Activated T-helper 1 cell treated with anti-CD3 and anti-CD28 coated beads, Interleukin-2, amount 50 U/mL, for 16 hours (primary cell): ENCODE measurements around the gene OGFOD3.
"Not testable (repeated sequence)": the region's sequence is repeated elsewhere in the genome, so short reads cannot be mapped to it uniquely, and the experiment has no call there.

Experiments used
- DNase-seq, 2 donors: peaks; one replicate each; pipeline ENCODE4 v3.0.0-alpha.2; 2020; ENCODE audit warnings: low read depth in 1 of 2, low spot score in 1 of 2

Gene OGFOD3, protein sequence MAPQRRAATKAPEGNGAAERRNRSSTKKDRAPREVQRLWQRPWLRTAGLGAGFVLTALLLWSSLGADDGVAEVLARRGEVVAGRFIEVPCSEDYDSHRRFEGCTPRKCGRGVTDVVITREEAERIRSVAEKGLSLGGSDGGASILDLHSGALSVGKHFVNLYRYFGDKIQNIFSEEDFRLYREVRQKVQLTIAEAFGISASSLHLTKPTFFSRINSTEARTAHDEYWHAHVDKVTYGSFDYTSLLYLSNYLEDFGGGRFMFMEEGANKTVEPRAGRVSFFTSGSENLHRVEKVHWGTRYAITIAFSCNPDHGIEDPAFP

DNA sequence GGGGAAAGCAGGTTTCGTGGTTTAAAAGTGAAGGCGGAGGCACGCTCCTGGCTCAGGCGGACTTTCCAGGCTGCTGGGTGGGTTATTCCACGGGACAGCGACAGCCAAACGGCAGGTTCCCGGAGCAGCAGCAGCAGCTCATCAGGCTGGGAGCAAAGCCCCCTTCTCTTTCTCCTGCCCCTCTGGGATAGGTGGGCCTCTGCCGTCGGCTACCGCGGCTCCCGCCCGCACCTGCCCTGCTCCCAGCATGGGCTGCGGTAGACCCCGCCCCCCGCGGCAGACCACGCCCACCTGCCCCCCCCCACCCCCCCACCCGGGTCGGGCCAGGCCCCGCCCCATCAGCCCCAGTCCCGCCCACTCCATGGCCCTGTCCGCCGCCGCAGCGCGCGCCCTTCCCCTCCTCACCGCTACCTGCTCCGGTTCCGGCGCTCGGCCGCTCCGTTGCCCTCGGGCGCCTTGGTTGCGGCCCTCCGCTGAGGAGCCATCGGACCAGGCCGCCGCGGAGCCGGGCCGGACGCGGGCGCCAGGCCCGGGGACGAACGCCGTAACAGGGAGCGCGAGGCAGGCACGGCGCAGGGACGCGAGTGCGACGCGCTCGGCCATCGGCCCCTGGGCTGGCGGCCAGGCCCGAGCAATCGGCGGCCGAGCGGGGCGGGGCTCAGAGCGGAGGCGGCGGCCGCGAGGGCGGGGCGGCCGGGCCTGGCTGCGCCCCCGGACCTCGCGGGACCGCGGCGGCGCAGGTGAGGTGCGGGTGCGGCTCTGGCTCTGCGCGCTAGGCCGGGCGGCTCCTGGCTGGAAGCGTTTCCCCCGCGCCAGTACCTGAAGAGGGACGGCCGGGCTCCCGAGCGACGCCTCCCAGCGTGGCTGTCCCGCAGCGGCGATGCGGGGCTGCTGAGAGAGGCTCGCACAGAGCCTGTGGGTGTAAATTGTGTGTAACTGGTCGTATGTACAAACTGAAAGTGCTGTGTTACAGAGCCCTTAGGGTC lies at the start of gene OGFOD3, which contains the start of gene HEXD:
Gene OGFOD3 (minus strand): TSS at position 586 of the 986 bp plus-strand sequence. CDS start 101 bp downstream, at position 485.
Gene HEXD (plus strand): TSS at position 347 of the 986 bp plus-strand sequence. CDS start 1,453 bp downstream, outside the sequence.
- DNase-seq: peak; percentile 68 to 79

DNA sequence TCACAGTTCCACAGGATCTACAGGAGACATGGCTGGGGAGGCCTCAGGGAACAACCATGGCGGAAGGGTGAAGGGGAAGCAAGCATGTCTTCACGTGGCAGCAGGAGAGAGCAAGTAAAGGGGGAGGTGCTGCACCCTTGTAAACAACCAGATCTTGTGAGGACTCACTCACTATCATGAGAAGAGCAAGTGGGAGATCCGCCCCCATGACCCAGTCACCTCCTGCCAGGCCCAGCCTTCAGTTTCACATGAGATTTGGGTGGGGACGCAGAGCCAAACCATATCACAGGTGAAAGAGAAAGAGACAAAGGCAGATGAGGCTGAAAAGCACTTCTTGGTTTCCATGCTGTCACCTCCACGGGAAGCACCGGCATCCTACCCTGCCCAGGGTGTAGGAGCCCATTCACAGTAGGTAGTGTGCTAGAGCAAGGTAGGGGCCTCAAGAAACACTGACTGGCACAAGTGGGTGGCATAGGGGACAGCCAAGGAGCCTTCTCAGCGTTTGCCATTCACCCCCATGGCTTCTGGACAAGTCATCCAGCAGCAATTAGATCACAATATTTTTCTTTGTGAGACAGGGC lies 46.7 kb upstream of the OGFOD3 start:
- DNase-seq: no peak

DNA sequence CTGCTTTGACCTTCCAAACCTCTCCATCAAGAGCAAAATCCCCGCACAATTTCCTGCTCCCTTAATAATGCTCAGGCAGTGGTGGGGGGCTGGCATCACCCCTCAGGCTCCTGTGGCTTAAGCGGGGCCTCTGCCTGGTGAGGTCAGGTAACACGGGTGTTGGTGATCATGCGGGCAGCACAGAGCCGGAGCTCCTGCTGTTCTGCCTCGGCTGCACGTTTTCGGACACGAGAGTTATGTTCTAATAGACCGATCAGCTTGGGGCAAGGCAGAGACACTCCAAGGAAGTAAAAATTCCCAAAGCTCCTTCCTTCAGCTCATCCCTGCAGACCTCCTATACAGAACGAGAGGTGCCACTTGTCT lies 46.2 kb upstream of the OGFOD3 start:
- no peak for DNase-seq

DNA sequence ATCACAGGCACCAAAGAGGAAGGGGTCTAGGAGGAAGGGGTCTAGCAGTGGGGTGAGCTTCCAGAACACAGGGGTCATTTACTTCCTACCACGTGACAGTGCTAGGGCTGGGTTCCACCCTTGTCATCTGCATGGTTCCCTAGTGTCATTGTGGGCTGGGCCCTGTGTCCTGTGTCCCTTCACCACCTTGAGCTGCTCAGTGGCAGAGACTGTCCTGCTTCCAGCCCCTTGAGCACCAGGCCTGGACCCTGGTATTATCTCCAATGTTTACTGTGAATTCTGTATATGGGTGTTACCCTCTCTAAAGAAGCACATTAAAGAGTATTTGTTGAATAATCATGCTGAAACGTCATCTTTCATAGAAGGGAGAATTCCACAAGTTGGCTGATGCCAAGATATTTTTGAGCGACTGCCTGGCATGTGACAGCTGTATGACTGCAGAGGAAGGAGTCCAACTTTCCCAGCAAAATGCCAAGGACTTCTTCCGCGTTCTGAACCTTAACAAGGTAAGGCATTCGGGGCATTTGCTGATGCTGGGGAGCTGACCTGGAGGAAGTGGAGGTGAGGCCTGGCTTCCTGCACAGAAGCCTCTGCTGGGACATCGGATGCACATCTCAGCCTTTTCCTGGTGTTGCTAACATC lies 45.7 kb upstream of the OGFOD3 start:
- no peak for DNase-seq

DNA sequence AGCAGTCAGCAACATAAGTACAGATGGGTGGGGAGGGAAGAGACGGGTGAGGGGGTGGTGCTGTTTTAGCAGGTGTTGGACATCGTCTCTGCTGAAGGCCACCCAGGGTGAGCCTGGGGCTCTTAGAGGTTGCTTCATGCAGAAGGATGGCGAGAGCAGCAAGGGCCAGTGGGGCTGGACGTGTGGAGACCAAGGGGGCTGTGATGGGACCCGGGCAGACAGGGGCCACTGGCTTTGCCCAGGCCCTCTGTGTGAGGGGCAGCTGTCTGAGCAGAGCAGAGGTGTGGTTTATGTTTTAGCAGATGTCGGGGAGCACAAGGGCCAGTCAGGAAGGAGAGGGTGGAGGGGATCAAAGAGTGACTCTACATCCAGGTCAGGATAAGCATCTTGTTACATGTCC lies 45.0 kb upstream of the OGFOD3 start:
- no peak for DNase-seq

DNA sequence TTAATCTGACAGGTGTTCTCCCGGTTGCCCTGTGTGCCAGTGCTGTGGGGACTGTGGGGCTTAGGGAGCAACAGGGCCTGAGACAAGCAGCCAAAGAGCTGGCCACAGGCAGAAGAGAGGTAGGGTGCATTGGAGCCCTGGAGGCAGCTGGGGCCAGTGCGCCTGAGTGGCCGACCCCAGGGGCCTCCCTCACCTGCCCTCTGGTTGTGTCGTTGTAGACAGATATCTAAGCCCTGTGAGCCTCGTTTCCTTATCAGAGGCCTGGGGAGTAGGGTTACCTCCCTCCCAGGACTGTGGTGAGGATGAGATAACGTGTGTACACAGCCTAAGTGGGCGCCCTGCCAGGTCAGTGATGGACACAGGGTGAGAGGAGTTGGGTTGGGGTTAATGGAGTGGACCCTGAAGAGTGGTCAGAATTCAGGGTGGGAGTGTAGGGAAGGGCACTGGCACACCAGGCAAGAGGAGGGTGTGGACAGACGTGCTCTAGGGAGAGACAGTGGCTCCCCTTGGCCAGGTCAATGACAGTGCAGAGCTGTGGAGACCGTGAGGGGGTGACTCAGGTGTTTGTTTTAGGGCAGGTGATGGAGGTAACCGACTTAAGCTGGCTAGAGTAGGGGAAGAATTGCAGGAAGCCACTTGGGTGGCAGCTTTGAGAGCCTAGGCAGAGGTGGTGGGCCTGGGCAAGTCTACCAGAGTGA lies 43.6 kb upstream of the OGFOD3 start:
- no peak for DNase-seq

DNA sequence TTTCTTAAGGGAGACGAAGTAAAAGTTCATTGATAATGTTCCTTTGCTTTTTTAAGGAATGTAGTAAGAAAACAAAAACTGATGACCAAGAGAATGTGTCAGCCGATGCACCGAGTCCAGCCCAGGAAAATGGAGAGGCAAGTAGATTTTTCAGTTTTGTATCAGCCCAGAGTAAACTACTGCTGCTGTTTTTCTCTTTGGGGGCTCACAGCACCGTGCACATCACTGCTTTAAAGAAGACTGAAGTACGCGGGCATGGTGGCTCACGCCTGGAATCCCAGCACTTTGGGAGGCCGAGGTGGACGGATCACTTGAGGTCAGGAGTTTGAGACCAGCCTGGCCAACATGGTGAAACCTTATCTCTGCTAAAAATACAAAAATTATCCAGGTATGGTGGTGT lies 41.5 kb upstream of the OGFOD3 start:
- DNase-seq: not testable (repeated sequence)

DNA sequence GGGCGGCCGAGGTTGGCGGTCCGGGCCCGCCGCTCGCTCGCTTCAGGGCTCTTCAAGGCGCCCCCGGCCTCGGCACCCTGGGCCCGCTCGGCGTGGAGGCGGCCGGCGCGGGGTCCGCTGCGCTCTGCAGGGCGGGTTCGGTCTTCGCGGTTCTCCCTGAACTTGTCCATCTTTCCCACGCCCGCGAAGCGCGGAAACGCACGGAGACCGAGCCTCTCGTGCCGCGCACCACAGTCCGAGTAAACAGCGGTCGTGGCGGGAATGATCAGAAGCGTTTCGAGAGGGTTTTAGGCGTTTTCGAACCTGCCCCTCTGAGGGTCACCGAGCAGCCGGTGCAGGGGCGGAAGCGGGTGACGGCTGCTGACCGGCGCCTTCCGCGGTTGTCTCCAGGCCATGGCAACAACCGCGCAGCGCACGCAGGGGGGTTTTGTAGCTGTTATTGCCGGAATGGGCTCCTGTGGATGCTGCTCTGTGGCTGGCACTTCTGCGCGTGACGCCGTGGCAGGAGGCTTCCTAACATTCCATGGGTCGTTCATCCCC lies 40.6 kb upstream of the OGFOD3 start:
- no peak for DNase-seq

DNA sequence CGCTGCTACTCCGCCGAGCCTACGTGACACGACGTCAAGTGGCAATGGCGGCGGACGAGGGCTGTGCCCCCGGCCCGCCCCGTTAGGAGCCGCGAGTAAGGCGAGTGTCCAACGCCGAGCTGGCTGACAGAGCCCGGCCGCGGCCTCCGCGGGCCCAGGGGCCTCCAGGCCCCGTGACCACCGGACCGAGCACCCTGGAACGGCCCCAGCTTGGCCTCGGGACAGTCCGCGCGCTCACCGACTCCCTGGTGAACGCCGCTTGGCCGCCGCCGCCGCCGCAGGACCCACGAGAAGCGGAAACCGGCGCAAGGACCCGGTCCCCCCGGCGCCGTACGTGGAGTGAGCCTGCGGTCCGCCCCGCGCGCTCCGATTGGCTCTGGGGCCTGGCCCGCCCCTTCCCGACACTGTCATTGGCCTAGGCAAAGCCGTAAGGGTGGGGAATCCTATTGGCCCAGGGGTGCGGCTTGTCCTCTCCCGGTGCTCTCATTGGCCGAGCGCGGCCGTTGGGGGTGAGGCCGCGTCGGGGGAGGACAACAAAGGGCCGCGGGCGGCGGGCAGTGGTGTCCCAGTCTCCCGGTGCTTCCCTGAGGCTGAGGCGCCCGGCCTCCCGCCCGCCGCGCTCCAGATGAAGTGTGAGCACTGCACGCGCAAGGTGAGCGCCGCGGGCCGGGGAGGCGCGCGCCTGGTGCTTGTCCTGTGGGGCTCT lies 39.9 kb upstream of the OGFOD3 start, which contains the start of gene NARF:
Gene NARF (plus strand): TSS at position 563 of the 706 bp plus-strand sequence. CDS start 63 bp downstream, at position 626.
- DNase-seq: peak; percentile 89 to 95

DNA sequence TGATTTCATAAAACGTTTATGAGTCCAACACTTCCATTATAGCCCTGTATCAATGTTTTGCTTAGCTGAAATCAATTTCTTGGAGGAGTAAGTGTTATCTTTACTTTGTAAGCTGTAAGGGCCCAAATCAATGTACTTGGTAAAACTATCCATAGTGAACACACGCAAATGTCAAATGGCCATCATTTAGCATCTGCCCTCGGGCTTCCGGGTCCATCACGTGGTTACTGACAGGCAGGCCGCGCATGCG lies 39.5 kb upstream of the OGFOD3 start:
- DNase-seq: no peak

DNA sequence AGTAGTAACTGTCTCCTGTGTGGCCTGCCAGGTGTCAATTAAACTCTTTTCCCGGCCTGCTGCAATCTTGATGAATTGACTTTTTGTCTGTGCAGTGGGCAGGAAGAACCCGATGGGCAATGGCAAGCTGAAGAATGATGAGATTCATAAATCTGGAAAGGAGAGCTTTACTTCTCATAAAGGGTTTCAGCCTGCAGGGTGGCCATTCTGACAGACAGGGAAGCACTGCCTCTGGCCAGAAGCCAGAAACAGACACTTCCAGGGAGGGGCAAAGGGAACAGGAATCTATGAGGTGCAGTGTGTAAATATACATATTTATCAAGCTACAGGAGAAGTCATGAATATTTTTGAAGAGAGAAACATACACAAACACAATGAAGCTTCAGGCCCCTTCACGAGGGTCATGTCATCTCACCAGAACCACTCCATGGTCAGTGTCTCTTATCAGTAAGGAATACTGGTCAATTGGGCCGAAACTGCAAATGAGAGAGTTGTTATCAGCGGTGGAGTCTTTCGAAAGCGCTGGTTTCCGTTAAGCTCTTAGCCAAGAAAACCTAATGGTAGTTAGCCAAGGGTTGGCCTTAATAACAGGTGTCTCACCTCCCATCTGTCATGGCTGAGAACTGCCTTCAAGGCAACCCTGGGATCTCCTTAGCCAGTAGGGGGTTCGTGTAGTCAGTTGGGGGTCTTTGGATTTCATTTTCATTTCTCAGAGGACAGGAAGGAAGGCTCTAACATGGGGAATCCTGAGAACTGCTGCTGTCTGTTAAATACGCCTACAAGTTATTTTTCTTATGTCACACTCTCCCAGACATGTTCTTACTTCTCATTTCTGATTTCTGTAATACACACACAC lies 38.9 kb upstream of the OGFOD3 start:
- DNase-seq: no peak

DNA sequence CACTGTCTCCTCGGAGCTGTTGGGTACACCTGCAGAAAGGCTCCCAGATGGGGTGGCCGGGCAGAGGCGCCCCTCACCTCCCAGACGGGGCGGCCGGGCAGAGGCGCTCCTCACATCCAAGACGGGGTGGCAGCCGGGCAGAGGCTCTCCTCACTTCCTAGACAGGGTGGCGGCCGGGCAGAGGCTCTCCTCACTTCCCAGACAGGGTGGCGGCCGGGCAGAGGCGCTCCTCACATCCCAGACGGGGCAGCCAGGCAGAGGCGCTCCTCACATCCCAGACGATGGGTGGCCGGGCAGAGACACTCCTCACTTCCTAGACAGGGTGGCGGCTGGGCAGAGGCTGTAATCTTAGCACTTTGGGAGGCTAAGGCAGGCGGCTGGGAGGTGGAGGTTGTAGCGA lies 35.3 kb upstream of the OGFOD3 start:
- not testable (repeated sequence) for DNase-seq

DNA sequence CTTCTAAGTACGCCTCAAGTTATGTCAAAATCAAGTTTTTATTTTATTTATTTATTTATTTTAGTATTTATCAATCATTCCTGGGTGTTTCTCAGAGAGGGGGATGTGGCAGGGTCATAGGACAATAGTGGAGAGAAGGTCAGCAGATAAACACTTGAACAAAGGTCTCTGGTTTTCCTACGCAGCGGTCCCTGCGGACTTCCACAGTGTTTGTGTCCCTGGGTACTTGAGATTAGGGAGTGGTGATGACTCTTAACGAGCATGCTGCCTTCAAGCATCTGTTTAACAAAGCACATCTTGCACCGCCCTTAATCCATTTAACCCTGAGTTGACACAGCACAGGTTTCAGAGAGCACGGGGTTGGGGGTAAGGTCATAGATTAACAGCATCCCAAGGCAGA lies 34.8 kb upstream of the OGFOD3 start:
- not testable (repeated sequence) for DNase-seq

DNA sequence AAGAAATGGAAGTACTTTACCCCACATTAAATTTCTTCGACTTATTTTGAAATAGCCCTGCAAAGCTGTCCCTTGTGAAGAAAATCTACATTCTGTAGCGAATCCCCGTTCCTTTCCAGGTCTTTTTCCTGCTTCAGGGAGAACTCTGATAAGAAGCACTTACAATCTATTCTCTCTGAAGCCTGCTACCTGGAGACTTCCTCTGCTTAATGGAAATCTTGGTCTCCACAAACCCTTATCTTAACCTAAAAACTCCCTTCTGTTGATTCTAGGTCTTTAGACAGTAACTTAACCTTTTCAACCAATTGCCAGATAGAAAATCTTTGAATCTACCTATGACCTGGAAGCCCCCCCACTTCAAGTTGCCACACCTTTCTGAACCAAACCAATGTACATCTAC lies 33.8 kb upstream of the OGFOD3 start:
- DNase-seq: no peak

DNA sequence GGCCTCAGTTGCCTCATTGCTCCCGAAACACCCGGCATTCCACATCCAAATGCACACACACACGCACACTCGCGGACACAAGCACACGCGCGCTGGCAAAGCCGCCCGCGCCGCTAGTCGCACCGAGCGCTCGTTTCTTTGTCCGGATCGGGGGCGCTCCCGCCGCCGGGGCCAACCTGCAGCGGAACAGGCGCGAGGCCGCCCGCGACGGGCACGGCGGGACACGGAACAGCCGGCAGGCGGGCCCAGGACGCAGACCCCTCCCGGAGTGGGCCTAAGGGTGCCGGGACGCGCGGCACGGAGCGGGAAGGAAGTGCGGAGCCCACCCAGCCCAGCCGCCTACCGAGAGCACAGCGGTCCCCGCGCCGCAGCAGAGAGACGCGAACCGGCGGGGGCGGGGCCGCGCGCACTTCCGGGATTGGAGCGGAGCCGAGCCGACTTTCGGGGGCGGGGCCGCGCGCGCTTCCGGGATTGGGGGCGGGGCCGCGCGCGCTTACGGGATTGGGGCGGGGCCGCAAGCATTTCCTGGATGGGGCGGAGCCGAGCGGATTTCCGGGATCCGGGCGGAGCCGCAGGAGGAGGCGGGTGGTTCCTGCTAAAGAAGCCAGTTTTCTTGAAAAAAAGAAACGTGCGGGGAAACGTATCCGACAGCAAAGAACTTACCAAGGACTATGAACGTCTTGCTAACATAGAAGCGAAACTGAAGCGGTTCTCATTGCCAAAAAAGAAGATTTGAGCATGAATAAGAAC lies 32.1 kb upstream of the OGFOD3 start, which contains the start of gene CYBC1:
Gene CYBC1 (minus strand): TSS at position 396 of the 750 bp plus-strand sequence. CDS start 1,498 bp downstream, outside the sequence.
- peak; percentile 91 to 93 for DNase-seq

DNA sequence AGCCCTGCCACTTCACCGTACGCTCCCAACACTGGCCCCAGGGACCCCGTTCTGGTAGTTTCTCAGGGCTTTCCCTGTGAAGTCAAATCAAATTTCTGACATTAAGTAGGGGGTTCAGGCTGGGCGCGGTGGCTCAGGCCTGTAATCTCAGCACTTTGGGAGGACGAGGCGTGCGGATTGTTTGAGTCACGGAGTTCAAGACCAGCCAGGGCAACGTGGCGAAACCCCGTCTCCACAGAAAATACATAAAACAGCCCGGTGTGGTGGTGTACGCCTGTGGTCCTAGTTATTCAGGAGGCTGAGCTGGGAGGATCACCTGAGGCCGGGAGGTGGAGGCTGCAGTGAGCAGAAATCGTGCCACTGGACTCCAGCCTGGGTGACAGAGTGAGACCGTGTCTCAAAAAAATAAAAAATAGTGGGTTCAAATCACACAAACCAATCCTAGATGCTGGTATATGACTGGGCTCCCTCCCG lies 31.5 kb upstream of the OGFOD3 start:
- DNase-seq: no peak

DNA sequence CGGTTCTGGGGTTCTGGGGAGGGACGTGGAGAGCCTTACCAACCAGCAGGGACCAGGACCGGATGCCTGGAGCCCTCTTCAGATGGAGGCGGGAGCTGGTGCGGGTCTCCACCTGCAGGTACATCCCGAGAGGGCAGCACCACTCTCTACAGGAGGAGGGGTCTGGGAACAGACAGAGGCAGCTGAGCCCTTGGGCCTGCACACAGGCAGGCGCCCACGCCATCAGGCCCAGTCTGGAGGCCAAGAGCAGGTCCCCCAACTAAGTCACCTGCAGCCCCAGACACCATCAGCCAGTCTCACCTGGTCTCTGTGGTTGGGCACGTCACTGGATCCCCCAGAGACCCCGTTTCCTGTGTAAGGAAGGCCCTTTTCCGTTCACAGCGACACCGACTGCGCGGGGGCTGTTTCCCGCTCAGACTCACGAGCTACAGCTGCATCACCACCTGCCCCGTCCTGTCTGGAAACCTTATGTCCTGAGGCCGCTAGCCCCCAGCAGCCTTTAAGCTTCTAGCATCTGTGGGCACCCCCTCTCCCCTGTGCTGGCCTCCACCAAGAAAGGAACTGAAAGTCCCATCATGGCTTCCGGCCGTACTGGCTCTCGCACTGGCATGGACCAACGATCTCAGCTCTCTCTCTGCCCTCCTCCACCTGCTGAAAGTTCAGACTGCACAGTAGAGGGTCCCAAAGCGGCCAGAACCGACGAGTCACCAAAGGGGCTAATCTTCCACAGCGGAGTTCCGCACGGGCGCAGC lies 30.9 kb upstream of the OGFOD3 start:
- peak; percentile 37 to 47 for DNase-seq
